Activated naive CD4-positive, alpha-beta T cell treated with anti-CD3 and anti-CD28 coated beads for 36 hours (primary cell): ENCODE data around the gene LIPG. TPM values are rescaled to one million over a fixed set of nuclear protein-coding genes. Genes with fewer than 3 reads are reported as not detected.

ENCODE experiments used
- CTCF ChIA-PET: fragments of 350-600 bp; sonication (Branson Sonifier 250); formaldehyde crosslinking; loops from one replicate; lab custom pipeline; 2021; ENCODE audit warnings: antibody characterized with exemption; lab: Charles Lee
- DNase-seq: peaks from one replicate; pipeline ENCODE4 v3.0.0-alpha.2; 2020
- H3K27ac Mint-ChIP-seq: one replicate; pipeline ENCODE4 v1.8.0; 2021; ENCODE audit warnings: mild to moderate bottlenecking, mixed read lengths
- H3K27me3 Mint-ChIP-seq: one replicate; pipeline ENCODE4 v1.8.0; 2021; ENCODE audit warnings: low read depth, mixed read lengths
- H3K36me3 Mint-ChIP-seq: one replicate; pipeline ENCODE4 v1.8.0; 2021; ENCODE audit warnings: low read depth, mixed read lengths
- H3K4me1 Mint-ChIP-seq: one replicate; pipeline ENCODE4 v1.8.0; 2021; ENCODE audit warnings: low read depth, mixed read lengths
- H3K4me3 Mint-ChIP-seq: one replicate; pipeline ENCODE4 v1.8.0; 2021; ENCODE audit warnings: mild to moderate bottlenecking, moderate library complexity, mixed read lengths
- H3K9me3 Mint-ChIP-seq: one replicate; pipeline ENCODE4 v1.8.0; 2021; ENCODE audit warnings: mixed read lengths
- intact Hi-C: fragments of 100-400 bp; cut with micrococcal nuclease; formaldehyde crosslinking; loops from one replicate; pipeline ENCODE4 v1.15.1; 2023
- total RNA-seq, 2 experiments: library from RNA; stranded (reverse); gene quantifications; one replicate each; pipeline ENCODE4 v1.2.3, GENCODE V29; 2021

The LIPG gene
- total RNA-seq, 2 experiments from 2014 or later, result 0.22 to 0.45 TPM

- CTCF ChIA-PET, result no interaction called here
- H3K4me1 Mint-ChIP-seq, result no peaks in the 10 kb centered on the region
- no peak for DNase-seq
- H3K27ac Mint-ChIP-seq, result no peak overlapping the region
- H3K36me3 Mint-ChIP-seq, result no peaks in the 10 kb centered on the region
- intact Hi-C loops, result no loop called here
- peaks cover 9% of the 10 kb centered on the region for H3K9me3 Mint-ChIP-seq
- peaks cover 6% of the 10 kb centered on the region for H3K27me3 Mint-ChIP-seq
- H3K4me3 Mint-ChIP-seq, result no peak overlapping the region
Measured at GRCh38 chr18:49608366-49609255, 46.8 kb downstream of the LIPG start.

DNA sequence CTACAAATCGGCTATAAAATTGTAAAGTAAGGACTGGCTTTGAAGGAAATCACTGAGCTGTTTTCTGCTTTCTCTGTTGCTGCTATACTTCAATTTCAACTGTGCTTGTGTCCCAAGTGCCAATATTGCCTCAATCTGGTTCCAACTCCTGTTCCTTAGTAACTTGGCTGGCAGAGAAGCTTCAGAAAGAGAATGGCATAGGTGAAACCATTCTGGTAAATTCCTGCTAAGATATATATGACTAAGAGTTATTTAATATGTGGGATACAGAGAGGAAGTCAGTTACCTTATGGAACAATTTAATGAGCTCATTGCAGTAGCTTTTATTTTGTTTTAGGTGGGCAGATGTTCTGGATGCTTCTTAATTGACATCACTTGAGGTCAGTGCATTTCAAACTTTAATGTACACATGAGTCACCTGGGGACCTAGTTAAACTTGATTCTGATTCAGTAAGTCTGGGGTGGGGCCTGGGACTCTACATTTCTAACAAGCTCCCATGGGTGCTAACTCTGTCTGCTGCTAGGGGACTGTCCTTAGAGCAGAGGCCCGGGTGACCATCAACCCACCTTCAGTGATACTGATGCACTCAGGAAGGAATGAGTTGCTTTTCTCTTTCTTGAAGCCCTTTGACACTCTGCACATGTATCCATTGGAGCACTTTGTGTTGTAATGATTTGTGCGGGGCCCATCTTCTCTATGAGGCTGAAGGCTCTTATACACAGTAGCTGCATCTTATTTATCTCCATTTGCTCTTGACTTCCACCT lies 47.6 kb downstream of the LIPG start:
- CTCF ChIA-PET, result no interaction called here
- no peak overlapping the region for H3K27ac Mint-ChIP-seq

GRCh38 chr18:49610022-49610445 lies 48.2 kb downstream of the LIPG start:
- Mint-ChIP-seq H3K36me3 (no peaks in the 10 kb centered on the region), H3K27ac (no peak overlapping the region), H3K27me3 (peaks cover 5% of the 10 kb centered on the region), H3K9me3 (peaks cover 9% of the 10 kb centered on the region), H3K4me1 (no peaks in the 10 kb centered on the region), H3K4me3 (no peak overlapping the region)
- CTCF ChIA-PET, result no interaction called here
- intact Hi-C loops, result no loop called here
- no peak for DNase-seq

More for the DNA sequence above, 47.6 kb downstream of the LIPG start:
- Mint-ChIP-seq H3K4me3 (no peak overlapping the region), H3K27me3 (peaks cover 5% of the 10 kb centered on the region), H3K9me3 (peaks cover 9% of the 10 kb centered on the region), H3K36me3 (no peaks in the 10 kb centered on the region), H3K4me1 (no peaks in the 10 kb centered on the region)
- intact Hi-C loops, result no loop called here
- no peak for DNase-seq

DNA sequence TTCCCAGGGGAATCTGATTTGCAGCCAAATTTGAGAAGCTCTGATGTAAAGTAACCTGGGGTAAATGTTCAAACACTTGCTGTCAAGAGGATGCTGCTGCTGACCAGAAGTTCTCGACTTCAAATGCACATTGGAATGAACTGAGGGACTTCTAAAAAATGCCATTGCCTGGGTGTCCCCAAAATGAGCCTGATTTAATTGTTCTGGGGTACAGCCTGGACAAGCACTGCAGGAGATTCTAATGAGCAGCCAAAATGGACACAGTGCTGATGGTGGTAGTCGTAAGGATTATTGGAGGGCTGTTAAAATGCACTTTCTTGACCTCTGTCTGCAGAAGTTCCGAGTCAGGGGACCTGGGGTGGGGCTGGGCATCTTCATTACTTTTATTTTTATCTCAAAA lies 49.5 kb downstream of the LIPG start:
- DNase-seq, result no peak
- no peaks in the 10 kb centered on the region for H3K36me3 Mint-ChIP-seq
- H3K9me3 Mint-ChIP-seq, result no peaks in the 10 kb centered on the region
- H3K27ac Mint-ChIP-seq, result no peak overlapping the region
- H3K4me1 Mint-ChIP-seq, result no peaks in the 10 kb centered on the region
- CTCF ChIA-PET, result no interaction called here
- intact Hi-C loops, result no loop called here
- H3K4me3 Mint-ChIP-seq, result no peak overlapping the region
- H3K27me3 Mint-ChIP-seq, result peaks cover 4% of the 10 kb centered on the region

GRCh38 chr18:49612515-49613033 lies 50.7 kb downstream of the LIPG start:
- Mint-ChIP-seq H3K36me3 (no peaks in the 10 kb centered on the region), H3K27me3 (peaks cover 4% of the 10 kb centered on the region), H3K4me3 (no peak overlapping the region), H3K9me3 (no peaks in the 10 kb centered on the region), H3K27ac (no peak overlapping the region), H3K4me1 (no peaks in the 10 kb centered on the region)
- CTCF ChIA-PET, result interaction anchor here (0.6 kb wide), 1 partner anchor 26 kb away, joined by 4 read pairs; no protein-coding TSS in a partner anchor
- intact Hi-C loops, result no loop called here
- no peak for DNase-seq

- CTCF ChIA-PET, result interaction anchor here (1.5 to 1.6 kb wide), 2 partner anchors 11 to 103 kb away, joined by 3 to 5 read pairs; no protein-coding TSS in a partner anchor
- Mint-ChIP-seq H3K4me3 (no peak overlapping the region), H3K9me3 (no peaks in the 10 kb centered on the region), H3K27ac (no peak overlapping the region), H3K27me3 (peaks cover 4% of the 10 kb centered on the region), H3K4me1 (no peaks in the 10 kb centered on the region), H3K36me3 (no peaks in the 10 kb centered on the region)
- intact Hi-C loops, result no loop called here
- DNase-seq, result no peak
Measured at GRCh38 chr18:49613141-49613640, 51.3 kb downstream of the LIPG start.

- intact Hi-C loops, result no loop called here
- H3K4me1 Mint-ChIP-seq, result no peaks in the 10 kb centered on the region
- CTCF ChIA-PET, result interaction anchor here (0.8 to 1.6 kb wide), 3 partner anchors 11 to 105 kb away, joined by 3 to 5 read pairs (median 3); no protein-coding TSS in a partner anchor
- DNase-seq, result no peak
- no peaks in the 10 kb centered on the region for H3K36me3 Mint-ChIP-seq
- H3K27me3 Mint-ChIP-seq, result peaks cover 4% of the 10 kb centered on the region
- H3K27ac Mint-ChIP-seq, result no peak overlapping the region
- H3K4me3 Mint-ChIP-seq, result no peak overlapping the region
- no peaks in the 10 kb centered on the region for H3K9me3 Mint-ChIP-seq
Measured at GRCh38 chr18:49613641-49614151, 51.8 kb downstream of the LIPG start.

GRCh38 chr18:49616618-49617328 lies 54.9 kb downstream of the LIPG start:
- Mint-ChIP-seq H3K4me3 (no peak overlapping the region), H3K36me3 (no peaks in the 10 kb centered on the region), H3K4me1 (no peaks in the 10 kb centered on the region), H3K27ac (no peak overlapping the region), H3K9me3 (no peaks in the 10 kb centered on the region), H3K27me3 (peaks cover 9% of the 10 kb centered on the region)
- DNase-seq, result no peak
- CTCF ChIA-PET, result no interaction called here
- intact Hi-C loops, result no loop called here

GRCh38 chr18:49617329-49617695 lies 55.5 kb downstream of the LIPG start:
- no peaks in the 10 kb centered on the region for H3K9me3 Mint-ChIP-seq
- no peak overlapping the region for H3K4me3 Mint-ChIP-seq
- H3K27ac Mint-ChIP-seq, result no peak overlapping the region
- intact Hi-C loops, result no loop called here
- H3K27me3 Mint-ChIP-seq, result peaks cover 10% of the 10 kb centered on the region
- no peaks in the 10 kb centered on the region for H3K36me3 Mint-ChIP-seq
- DNase-seq, result no peak
- CTCF ChIA-PET, result interaction anchor here (0.7 kb wide), 1 partner anchor 750 kb away, joined by 3 read pairs; no protein-coding TSS in a partner anchor
- no peaks in the 10 kb centered on the region for H3K4me1 Mint-ChIP-seq

GRCh38 chr18:49617865-49618264 lies 56.0 kb downstream of the LIPG start:
- peaks cover 15% of the 10 kb centered on the region for H3K27me3 Mint-ChIP-seq
- no peak overlapping the region for H3K27ac Mint-ChIP-seq
- H3K4me3 Mint-ChIP-seq, result no peak overlapping the region
- H3K36me3 Mint-ChIP-seq, result no peaks in the 10 kb centered on the region
- H3K9me3 Mint-ChIP-seq, result no peaks in the 10 kb centered on the region
- no peaks in the 10 kb centered on the region for H3K4me1 Mint-ChIP-seq
- intact Hi-C loops, result no loop called here
- CTCF ChIA-PET, result interaction anchor here (0.7 to 1.1 kb wide), 2 partner anchors 12 to 750 kb away, joined by 3 to 4 read pairs; no protein-coding TSS in a partner anchor
- DNase-seq, result no peak

DNA sequence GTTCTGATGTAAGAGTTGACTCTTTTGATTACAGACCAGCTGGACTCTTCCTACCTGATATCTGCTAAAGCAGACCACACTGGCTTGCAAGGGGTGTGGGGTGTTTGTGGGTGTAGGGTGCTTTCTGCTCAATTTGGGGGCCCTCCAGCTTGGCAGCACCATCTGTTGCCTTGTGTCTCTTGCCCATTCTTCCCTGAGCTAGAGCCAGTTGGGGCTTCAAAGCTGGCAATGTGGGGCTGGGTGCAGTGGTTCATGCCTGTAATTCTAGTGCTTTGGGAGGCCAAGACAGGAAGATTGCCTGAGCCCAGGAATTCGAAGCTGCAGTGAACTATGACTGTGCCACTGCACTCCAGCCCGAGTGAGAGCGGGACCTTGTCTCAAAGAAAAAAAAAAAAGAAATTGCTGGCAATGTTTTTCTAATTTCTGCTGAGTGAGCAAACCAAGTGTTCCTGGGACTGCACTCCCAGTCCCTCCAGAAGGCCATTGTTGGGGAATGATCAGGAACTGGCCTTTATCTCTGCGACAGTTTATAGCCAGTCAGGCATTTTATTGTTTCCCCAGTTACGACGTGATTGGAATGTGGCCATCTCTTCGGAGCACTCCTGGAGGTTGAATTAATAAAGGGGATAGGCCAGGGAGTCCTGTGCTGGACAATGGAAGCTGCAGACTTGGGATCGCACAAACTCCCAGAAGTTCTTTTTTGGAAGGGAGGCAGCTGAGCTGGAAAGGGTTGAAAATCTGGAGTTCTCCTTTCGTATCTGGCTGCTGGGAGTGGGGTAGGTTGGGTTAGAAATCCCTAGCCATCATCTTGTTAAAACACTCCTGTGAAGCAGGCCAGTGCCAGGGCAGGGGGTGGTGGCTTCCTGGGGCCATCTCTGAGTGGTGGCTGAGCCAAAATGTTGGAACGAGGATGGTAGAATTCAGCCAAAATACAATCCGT lies 57.2 kb downstream of the LIPG start:
- Mint-ChIP-seq H3K27ac (no peak overlapping the region), H3K4me1 (no peaks in the 10 kb centered on the region), H3K27me3 (peaks cover 18% of the 10 kb centered on the region), H3K36me3 (no peaks in the 10 kb centered on the region), H3K4me3 (no peak overlapping the region), H3K9me3 (no peaks in the 10 kb centered on the region)
- DNase-seq, result no peak
- CTCF ChIA-PET, result interaction anchor here (1.1 kb wide), 1 partner anchor 11 kb away, joined by 4 read pairs; no protein-coding TSS in a partner anchor
- intact Hi-C loops, result no loop called here
